Dermis microvascular lymphatic vessel endothelial cell (primary cell): ENCODE results near the gene FXYD5. TPM values are rescaled to one million over a fixed set of nuclear protein-coding genes. Genes with fewer than 3 reads are reported as not detected.
A peak's percentile ranks its signal among the peaks of the same experiment; 100 is the strongest.
"Not testable (repeated sequence)": the region's sequence is repeated elsewhere in the genome, so short reads cannot be mapped to it uniquely, and the experiment has no call there.

Experiments used
- DNase-seq, 2 donors: peaks; one replicate each; pipeline versions ENCODE4 v3.0.0 to v3.0.0-alpha.2; 2010; ENCODE audit warnings: low read depth in 2 of 2
- total RNA-seq: library from RNA; depleted of rRNA; stranded (reverse); fragments of >200 nt; gene quantifications from 2 replicates; pipeline ENCODE4 v1.2.1, GENCODE V29; 2014

Gene FXYD5
- total RNA-seq, 1 donor from 2014 or later: 17.1 TPM

DNA sequence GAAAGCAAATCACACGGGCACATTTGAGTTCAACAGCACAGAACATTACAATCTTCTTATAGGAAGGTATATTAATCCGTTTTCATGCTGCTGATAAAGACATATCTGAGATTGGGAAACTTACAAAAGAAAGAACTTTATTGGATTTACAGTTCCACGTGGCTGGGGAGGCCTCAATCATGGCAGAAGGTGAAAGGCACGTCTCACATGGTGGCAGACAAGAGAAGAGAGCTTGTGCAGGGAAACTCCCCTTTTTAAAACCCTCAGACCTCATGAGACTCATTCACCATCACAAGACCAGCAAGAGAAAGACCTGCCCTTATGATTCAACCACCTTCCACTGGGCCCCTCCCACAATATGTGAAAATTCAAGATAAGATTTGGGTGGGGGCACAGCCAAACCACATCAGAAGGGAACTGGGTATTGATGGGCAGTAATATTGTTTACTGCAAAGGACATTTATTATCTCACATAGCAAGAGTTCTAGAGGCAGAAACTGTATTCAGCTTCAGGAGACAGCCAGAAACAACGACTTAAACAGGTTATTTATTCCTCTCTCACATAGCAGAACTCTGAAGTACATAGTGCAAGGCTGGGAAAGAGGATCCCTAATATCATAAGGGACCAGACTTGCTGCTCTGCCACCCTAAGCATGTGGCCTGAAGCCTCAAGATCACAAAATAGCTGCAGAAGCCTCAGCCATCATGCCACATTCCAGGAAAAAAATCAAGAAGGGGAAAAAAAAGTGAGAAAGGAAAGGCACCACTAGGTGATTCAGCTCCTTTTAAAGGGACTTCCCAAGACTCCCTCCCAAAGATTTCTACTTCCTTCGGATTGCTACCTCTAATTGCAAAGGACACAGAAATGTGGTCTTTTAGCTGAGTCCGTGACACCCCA lies 23.1 kb downstream of the FXYD5 start:
- no peak for DNase-seq

DNA sequence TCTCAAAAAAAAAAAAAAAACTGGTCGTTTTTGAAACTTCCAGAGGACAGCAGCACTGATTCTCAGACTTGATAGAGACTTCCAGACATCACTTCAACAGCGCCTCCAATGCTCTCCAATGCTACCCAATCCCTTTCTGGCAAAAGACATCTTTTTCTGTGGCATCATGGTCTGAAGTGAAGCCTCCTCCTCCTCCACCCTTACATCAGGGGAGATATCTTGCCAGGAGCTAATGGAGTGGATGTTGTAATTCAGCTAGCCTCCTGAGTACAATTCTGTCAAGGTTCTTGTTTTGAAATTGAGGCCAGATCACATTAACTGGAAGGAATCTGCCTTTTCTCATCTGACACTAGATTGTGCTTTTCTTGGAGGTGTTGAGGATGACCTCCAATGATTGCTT lies 24.2 kb downstream of the FXYD5 start:
- DNase-seq: no peak

DNA sequence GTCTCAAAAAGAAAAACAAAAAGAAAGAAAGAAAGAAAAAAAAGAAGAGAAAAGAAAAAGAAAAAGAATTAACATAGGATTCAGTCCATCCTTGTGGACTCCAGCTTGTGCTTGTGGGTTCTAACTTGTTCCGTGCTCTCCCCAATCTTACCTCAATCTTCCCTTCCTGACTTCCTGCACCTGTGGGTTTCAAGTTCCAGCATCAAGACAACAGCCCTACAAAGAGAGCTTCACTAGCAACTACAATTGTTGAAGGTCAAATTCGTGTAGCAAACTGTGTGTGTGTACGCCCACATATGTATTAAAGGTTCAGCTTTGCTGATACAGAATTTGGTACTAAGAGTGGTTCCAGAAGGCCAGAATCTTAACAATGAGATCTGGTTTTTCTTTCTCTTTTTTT lies 25.3 kb downstream of the FXYD5 start:
- no peak for DNase-seq

DNA sequence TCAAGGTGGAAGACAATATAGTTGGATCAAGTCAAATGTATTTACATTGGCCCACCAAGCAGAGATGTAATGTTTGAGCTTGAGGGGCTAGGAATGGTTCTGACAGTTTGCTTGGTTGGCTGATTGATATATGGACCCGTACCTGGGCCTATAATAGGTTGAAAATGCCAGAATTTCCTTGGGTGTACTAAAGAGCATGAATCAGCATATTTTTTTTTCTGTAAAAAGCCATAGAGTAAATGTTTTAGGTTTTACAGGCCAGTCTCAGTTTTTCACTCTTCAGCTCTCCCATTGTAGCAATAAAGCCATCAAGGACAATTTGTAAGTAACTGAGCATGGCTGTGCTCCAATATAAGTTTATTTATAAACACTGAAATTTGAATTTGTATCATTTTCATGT lies 26.9 kb downstream of the FXYD5 start:
- no peak for DNase-seq

DNA sequence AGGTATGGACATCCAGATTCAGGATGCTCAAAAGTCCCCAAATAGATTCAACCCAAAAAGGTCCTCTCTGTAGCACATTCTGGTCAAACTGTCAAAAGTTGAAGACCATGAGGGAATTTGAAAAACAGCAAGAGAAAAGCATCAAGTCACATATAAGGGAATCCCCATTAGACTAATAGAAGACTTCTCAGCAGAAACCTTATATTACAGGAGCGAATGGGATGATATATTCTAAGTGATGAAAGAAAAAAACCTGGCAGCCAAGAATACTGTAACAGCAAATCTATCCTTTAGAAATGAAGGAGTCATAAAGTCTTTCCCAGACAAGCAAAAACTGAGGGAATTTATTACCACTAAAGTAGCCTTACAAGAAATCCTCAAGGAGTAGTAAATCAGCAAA lies 29.7 kb downstream of the FXYD5 start:
- no peak for DNase-seq

DNA sequence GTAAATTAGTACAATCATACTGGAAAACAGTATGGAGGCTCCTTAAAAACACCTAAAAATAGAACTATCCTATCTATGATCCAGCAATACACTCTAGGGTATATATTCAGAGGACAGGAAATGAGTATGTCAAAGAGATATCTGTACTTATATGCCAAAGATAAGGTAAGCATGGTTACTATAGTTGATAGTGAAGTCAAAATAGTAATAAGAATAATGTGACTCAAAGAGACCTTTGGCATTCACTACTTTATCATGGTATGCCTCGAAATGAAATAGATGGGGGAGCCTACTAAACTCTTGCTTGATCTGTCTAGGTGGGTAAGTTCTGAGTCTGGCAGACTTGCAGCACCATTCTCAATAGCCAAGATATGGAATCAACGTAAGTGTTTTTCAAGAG lies 30.3 kb downstream of the FXYD5 start:
- no peak for DNase-seq

DNA sequence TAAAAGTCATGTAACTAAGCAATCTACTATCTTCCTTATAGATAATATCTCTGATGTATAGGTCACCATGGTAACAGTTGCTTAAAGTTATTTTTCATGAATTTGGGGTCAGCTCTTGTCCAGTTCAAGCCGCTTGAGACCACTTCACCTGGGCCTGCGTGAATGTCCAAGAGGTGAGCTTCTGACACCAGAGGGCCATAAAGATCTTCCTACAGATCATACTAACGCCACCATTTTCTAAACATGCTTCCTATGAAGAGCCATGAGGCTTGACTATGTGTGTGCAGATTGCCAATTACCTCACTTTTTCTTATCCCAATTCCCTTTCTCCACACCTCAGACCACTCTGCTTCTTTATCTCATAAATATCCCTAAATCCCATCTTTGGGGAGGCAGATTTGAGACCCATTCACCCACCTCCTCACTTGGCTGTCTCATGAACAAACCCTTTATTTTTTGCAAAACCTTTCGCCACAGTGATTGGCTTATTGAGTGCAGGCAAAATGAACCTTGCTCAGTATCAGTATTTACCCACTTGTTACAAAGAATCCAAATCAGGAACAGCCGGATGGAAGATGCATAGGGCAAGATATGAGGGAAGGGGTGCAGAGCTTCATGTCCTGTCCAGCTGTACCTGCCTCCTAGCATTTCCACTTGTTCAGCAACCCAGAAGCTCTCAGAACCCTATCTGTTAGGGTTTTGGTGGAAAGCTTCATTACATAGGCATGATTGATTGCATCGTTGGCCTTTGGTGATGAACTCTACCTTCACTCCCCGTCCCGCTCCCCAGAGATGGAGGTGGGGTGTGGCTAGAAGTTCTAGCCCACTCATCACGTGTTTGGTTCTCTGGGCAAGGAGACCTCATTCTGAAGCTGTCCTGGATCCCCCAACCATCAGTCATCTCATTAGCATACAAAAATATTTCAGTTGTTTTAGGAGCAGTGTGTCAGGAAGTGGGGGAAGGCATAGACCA lies 39.8 kb downstream of the FXYD5 start:
- no peak for DNase-seq

DNA sequence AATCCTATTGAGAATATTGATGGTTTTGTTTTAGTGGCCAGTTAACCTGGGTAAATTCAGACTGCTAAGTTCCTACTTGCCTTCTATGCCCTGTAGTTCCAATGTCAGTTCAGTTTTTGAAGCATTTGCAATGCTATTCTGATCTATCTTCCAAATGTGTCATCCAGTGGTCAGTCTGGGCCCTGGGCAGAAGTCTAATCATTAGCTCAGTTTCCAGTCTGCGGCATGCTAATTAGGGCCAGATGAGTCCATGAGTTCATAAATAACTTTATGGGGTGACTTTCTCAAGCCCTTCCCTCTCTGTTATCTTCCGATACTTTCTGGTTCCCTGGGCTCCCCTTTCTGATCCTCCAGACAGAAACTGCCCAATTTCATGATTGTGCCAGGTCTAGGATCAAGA lies 41.3 kb downstream of the FXYD5 start:
- DNase-seq: no peak

DNA sequence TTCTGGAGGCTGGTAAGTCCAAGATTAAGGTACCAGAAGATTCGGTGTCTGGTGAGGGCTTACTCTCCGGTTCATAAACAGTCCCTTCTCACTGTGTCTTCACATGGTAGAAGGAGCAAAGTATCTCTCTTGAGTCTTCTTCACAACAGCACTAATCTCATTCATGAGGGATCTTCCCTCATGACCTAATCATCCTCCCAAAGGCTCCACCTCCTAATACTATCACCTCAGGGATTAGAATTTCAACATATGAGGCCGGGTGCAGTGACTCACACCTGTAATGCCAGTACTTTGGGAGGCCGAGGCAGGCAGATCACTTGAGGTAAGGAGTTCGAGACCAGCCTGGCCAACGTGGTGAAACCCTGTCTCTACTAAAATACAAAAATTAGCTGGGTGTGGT lies 42.3 kb downstream of the FXYD5 start:
- not testable (repeated sequence) for DNase-seq

DNA sequence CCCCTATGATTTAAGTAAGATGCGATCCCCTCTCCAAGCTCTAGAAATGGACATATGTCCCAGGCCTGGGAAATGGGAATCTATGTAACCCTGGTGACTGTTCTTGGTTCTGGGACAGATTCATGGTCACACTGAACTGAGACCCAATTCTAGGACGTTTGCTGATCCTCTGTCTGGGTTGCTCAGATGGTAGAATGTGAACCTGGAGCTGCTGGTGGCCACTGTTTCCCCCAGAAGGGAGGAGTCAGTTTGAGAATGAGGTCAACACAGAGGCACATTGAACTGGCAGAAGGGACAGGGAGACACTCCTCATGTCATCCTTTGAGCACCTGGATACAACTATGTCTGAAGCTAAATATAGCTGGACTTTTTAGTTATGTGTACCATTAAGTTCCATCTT lies 44.9 kb downstream of the FXYD5 start:
- DNase-seq: no peak

DNA sequence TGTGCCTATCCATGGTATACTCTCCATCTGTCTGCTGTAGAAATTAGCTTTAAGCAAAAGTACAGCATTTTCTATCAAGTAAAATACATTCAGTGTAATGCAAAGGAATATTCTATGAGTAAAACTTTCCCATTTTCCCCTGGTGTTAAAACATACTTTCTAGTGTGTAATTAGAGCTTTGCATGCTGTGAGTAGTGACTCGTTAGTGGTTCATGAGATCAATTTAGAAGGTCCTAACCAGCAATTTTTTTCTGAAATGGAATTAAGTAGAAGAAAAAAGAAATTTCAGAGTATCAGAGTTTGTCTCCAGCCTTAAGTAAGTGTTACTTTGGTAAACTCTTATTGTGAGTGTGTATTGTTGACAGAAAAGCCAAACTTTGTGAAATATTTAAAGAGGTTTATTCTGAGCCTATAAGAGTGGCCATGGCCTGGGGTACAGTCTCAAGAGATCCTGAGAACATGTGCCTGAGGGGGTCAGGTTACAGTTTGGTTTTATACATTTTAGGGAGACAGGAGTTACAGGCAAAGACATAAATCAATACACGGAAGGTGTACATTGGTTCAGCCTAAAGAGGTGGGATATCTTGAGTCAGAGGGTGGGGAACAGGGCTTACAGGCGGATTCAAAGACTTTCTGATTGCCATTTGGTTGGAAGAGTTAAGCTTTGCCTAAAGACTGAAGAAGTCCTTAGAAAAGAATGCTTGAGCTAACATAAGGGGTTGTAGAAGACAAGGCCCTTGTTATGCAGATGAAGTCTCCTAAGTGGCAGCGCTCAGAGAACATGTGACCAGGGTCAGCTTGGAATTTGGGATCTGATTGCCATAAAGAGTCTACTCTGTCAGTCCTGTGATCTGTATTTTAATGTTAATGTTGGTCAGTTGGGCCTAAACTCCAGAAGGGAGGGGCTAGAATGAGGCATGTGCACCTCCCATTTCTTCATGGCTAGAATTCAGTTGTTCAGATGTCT lies 48.5 kb downstream of the FXYD5 start:
- no peak for DNase-seq

DNA sequence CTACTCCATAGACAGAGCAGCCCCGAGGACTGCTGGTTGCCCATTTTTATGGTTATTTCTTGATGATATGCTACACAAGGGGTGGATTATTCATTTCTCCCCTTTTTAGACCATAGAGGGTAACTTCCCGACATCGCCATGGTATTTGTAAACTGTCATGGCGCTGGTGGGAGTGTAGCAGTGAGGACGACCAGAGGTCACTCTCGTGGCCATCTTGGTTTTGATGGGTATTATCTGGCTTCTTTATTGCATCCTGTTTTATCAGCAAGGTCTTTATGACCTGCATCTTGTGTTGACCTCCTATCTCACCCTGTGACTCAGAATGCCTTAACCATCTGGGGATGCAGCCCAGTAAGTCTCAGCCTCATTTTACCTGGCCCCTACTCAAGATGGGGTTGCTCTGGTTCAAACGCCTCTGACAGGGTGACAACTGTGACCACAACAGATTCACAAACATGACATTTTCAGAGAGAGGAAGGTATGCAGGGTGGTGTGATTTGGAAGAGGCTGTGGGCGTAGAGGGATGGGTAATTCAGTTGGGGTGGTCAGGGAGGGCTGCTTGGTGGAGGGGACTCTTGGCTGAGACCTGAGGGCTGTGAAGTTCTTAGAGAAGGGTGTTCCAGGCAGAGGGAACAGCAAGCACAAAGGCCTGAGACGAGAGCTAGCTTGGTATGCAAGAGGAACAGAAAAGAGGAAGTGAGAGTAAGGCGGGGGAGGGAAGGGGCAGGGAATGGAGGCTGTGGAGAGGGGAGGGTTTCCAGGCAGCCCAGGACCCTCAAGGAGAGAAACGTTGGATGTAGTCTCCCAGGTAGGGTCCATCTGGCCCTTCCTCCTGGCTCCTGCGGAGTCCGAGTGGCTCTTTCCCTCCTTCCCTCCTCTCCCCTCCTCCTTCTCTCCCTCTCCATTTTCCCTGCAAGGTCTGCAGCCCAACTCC lies 50.5 kb downstream of the FXYD5 start:
- DNase-seq: no peak

DNA sequence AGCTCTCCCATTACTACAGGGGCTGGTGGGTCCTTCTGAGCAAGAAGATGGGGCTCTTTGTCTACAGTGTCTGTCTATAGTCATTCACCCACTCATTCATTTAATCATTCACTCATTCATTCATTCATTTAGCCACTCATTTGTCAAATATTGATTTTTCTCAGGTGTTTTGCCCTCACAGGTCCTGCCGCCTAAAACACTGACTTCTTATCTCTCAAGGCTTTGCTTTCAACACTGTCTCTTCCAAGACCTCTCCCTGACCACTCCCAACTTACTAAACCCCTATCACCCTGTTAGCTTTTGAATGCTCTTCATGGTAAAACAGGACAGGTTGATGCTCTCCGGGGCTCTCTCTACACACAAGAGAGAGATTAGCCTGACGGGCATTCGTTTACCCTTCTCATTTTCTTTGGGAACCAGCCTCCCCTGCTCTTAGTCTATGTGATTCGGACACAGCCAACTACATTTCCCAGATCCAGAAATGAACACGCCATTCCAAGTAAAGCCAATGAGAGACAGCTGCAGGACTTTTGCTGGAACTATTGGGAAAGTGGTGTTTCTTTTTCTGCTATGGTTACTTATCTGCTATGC lies 51.3 kb downstream of the FXYD5 start:
- DNase-seq: no peak

DNA sequence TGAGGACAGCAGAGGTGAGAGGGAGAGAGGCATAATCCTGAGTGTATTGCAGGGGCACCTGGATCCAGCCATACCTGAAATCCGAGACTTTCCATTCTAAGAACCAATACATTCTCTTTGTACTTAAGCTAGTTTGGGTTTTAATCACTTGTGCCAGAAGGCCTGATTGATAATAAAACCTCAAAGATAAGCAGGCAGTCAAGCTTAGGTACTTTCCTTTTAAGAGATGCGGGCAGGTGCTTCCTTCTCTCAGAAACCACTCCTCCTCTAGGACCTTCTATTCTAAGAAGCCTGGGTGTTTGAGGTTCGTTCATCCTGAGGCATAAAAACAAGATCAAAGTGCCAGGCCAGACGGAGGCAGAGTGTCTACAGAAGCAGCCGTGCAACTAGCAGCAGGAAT lies 51.8 kb downstream of the FXYD5 start:
- DNase-seq: no peak

DNA sequence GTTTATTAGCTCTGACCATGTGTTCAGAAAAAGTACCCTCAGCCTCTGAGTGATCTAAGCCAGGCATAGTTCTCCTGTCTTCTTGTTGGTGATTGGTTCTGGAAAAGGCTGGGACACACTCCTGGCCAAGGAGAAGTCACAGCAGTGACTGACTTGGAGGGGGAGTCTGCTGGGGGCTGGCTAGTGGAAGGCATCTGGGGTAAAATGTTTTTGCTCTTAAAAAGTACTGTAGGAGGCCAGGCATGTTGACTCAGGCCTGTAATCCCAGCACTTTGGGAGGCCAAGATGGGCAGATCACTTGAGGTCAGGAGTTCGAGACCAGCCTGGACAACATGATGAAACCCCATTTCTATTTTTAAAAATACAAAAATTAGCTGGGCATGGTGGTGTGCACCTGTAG lies 52.3 kb downstream of the FXYD5 start:
- no peak for DNase-seq

DNA sequence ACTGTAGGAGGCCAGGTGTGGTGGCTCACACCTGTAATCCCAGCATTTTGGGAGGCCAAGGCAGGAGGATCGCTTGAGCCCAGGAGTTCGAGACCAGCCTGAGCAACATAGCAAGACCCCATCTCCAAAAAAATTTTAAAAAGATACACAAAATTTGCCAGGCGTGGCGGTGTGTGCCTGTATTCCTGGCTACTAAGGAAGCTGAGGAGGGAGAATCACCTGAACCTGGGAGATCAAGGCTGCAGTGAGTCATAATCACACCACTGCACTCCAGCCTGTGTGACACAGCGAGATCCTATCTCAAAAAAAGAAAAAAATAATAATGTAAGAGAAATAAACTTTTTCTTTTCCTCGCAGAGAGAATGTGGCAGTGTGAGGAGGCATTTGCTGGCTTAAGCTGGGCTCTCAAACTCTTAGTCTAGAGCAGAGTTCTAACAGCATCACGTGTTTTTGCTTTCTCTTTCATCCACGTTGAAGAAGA lies 52.9 kb downstream of the FXYD5 start:
- no peak for DNase-seq

DNA sequence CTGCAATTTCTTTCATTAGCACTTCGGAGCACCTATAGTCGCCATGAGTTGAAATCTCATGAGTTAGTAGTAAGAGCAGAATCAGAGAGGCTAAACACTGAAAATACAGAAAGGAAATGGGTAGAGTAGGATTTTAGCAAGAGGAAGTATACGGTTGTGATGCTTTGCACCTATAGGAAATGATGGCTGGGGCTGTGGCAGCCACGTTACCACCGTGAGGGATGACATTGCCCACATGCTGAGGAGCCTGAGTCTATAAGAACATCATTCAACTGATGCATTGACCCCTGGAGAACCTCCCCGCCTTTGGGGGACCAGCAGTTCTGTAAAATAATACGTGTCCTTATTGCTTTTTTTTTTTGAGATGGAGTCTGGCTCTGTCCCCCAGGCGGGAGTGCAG lies 53.6 kb downstream of the FXYD5 start:
- DNase-seq: no peak

DNA sequence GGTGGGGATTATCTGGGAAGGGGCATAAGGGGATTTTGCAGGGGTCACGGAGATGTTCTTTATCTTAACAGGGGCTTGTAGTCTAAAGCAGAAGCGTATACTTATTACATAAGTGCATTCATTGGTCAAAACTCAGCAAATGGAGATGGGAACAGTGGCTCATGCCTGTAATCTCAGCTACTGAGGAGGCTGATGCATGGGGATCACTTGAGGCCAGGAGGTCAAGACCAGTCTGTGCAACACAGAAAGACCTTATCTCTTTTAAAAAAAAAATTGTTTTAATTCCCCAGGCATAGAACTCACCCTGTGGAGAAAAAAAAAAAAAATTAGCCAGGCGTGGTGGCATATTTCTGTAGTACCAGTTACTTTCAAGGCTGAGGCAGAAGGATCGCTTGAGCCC lies 55.1 kb downstream of the FXYD5 start:
- no peak for DNase-seq

DNA sequence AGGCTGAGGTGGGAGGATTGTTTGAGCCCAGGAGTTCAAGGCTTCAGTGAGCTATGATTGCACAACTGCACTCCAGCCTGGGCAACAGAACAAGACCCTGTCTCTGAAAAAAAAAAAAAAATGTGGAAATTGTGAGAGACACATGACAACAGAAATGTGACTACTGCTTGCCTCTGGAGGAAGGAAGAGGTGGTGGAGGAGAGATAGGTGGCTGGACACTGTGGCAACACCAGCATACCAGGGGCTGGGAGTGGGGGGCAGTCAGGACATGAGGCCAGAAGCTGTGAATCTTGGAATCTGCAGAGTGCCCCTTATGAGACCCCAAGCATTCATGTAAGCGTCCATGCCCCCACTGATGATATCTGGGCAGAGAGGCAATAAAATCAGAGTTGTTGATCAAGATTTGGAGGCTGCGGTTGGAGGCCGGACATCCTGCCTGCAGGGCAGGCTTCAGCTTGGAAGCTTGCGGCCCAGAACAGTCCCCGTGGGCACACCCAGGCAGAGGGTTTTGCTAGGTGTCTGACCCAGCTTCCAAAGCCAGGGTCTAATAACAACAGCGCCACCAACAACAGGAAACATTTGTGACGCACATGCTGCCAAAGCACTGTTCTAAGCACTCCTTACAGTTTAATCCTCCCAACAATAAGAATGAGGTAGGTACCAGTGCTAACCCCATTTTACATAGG lies 57.2 kb downstream of the FXYD5 start:
- DNase-seq: peak; percentile 64 to 73
